Upper lobe of left lung (tissue), 6 donors: ENCODE data around the gene MTCL3.

Source experiments
- ATAC-seq, 2 donors: fragments of 200-7000 bp; cut with Tn5 transposase; one replicate each; pipeline ENCODE4 v1.9.1; 2022; ENCODE audit warnings: mild to moderate bottlenecking in 2 of 2, moderate library complexity in 2 of 2; ENCODE audit not compliant: low FRiP score in 2 of 2
- DNase-seq, 2 donors: peaks; one replicate each; pipeline ENCODE4 v3.0.0-alpha.2; 2019 to 2020
- H3K27ac ChIP-seq, 4 donors: fragments of 200-600 bp; sonication (generic); one replicate each; pipeline ENCODE4 v1.5.1; 2016 to 2019
- H3K27me3 ChIP-seq, 4 donors: fragments of 200-600 bp; sonication (generic); one replicate each; pipeline ENCODE4 v1.5.1; 2017 to 2019
- H3K36me3 ChIP-seq, 4 donors: fragments of 200-600 bp; sonication (generic); one replicate each; pipeline ENCODE4 v1.5.1; 2016 to 2019
- H3K4me1 ChIP-seq, 4 donors: fragments of 200-600 bp; sonication (generic); one replicate each; pipeline ENCODE4 v1.5.1; 2018 to 2019
- H3K4me3 ChIP-seq, 4 donors: fragments of 200-600 bp; sonication (generic); one replicate each; pipeline ENCODE4 v1.5.1; 2017 to 2019; ENCODE audit warnings: mild to moderate bottlenecking in 2 of 4, moderate library complexity in 1 of 4
- H3K9me3 ChIP-seq, 4 donors: fragments of 200-600 bp; sonication (generic); one replicate each; pipeline ENCODE4 v1.5.1; 2018 to 2019
- CTCF ChIP-seq, 6 experiments: fragments of 450-650 bp in 4 of 6; fragments of 200-600 bp in 2 of 6; sonication (generic) in 2 of 6; IDR thresholded peaks; one replicate each; pipeline ENCODE4 v1.5.1; 2016 to 2019; ENCODE audit warnings: antibody characterized with exemption in 6 of 6
- EP300 ChIP-seq, 4 donors: sonication (generic); formaldehyde crosslinking; IDR thresholded peaks; one replicate each; pipeline ENCODE4 v1.5.1; 2017; ENCODE audit warnings: antibody characterized with exemption in 4 of 4, control low read depth in 2 of 4
- POLR2A ChIP-seq, 4 donors: fragments of 450-650 bp; IDR thresholded peaks; one replicate each; pipeline ENCODE4 v1.5.1; 2016 to 2017; ENCODE audit warnings: antibody characterized with exemption in 4 of 4, mild to moderate bottlenecking in 2 of 4
- POLR2AphosphoS5 ChIP-seq, 2 donors: sonication (generic); formaldehyde crosslinking; IDR thresholded peaks; one replicate each; pipeline ENCODE4 v1.5.1; 2017; ENCODE audit warnings: antibody characterized with exemption in 2 of 2
- WGBS, 2 donors: methylation state at CpG; one replicate each; pipeline ENCODE4 v1.1.5; 2017 to 2018; 5-methylcytosine and 5-hydroxymethylcytosine counted together
- donor health status: DM: no; HTN: no; CAD: no; lungs with moderate emphysema.
- donor health status: DM: no; HTN: yes; CAD: no; lungs with severe emphysema.

Gene MTCL3

GRCh38 chr6:127462376-127462775 lies 56.8 kb downstream of the MTCL3 start:
- Histone ChIP-seq H3K9me3 (no peaks in the 10 kb centered on the region), H3K27ac (peak overlapping the region in 2 of 4 donors; percentile 63 to 65), H3K4me3 (no peak overlapping the region), H3K4me1 (peaks cover 6 to 27% (median 12%) of the 10 kb centered on the region in 4 donors), H3K27me3 (no peaks in the 10 kb centered on the region), H3K36me3 (no peaks in the 10 kb centered on the region)
- ATAC-seq: no peak
- TF ChIP-seq CTCF (IDR thresholded peaks at IDR 0.05) (peak in 1 of 6 experiments; percentile 12), EP300 (IDR thresholded peaks at IDR 0.05) (no peak)
- 78 to 83% methylated on average over 2 of the region's 2 CpGs for WGBS, 2 donors
- no peak for DNase-seq

GRCh38 chr6:127460465-127460864 lies 58.7 kb downstream of the MTCL3 start:
- peaks cover 6 to 27% (median 12%) of the 10 kb centered on the region in 4 donors for H3K4me1 ChIP-seq

GRCh38 chr6:127459231-127459641 lies 59.9 kb downstream of the MTCL3 start, which contains the start of gene KIAA0408:
KIAA0408 (minus strand) TSS chr6:127459389; CDS start chr6:127453981, 5,408 bp downstream.
- ATAC-seq: peak; percentile 87 to 91
- H3K4me1 ChIP-seq: peaks cover 0 to 28% (median 12%) of the 10 kb centered on the region in 4 donors
- H3K27me3 ChIP-seq: no peaks in the 10 kb centered on the region
- WGBS, 2 donors: 21 to 28% methylated on average over 4 of the region's 4 CpGs
- H3K27ac ChIP-seq: peak within 1 kb of the TSS; percentile 58 to 71 (median 68)
- H3K4me3 ChIP-seq: peak within 1 kb of the TSS; percentile 7 to 50 (median 40)
- TF ChIP-seq POLR2AphosphoS5 (IDR thresholded peaks at IDR 0.05): peak; percentile 7 to 58
- TF ChIP-seq EP300 (IDR thresholded peaks at IDR 0.05): peak in 1 of 4 donors; percentile 15
- no peak for TF ChIP-seq CTCF (IDR thresholded peaks at IDR 0.05)
- peak in 2 of 4 donors; percentile 56 to 74 for TF ChIP-seq POLR2A (IDR thresholded peaks at IDR 0.05)
- H3K9me3 ChIP-seq: no peaks in the 10 kb centered on the region
- no peaks in the 10 kb centered on the region for H3K36me3 ChIP-seq
- peak in 1 of 2 donors; percentile 84 for DNase-seq

More at GRCh38 chr6:127460465-127460864, 58.7 kb downstream of the MTCL3 start:
- H3K27me3 ChIP-seq: no peaks in the 10 kb centered on the region
- no peaks in the 10 kb centered on the region for H3K9me3 ChIP-seq
- DNase-seq: no peak
- TF ChIP-seq EP300 (IDR thresholded peaks at IDR 0.05): no peak
- TF ChIP-seq CTCF (IDR thresholded peaks at IDR 0.05): no peak
- TF ChIP-seq POLR2A (IDR thresholded peaks at IDR 0.05): no peak
- no peak for TF ChIP-seq POLR2AphosphoS5 (IDR thresholded peaks at IDR 0.05)
- 63 to 67% methylated on average over 1 of the region's 1 CpG for WGBS, 2 donors
- H3K36me3 ChIP-seq: no peaks in the 10 kb centered on the region
- no peak overlapping the region for H3K4me3 ChIP-seq
- ATAC-seq: no peak
- H3K27ac ChIP-seq: no peak overlapping the region

GRCh38 chr6:127458817-127459216 lies 60.3 kb downstream of the MTCL3 start:
- Histone ChIP-seq H3K4me1 (peaks cover 0 to 26% (median 14%) of the 10 kb centered on the region in 4 donors), H3K36me3 (no peaks in the 10 kb centered on the region), H3K9me3 (no peaks in the 10 kb centered on the region), H3K27ac (peak overlapping the region; percentile 58 to 71 (median 68)), H3K27me3 (no peaks in the 10 kb centered on the region), H3K4me3 (peak overlapping the region in 3 of 4 donors; percentile 36 to 50 (median 44))
- TF ChIP-seq POLR2AphosphoS5 (IDR thresholded peaks at IDR 0.05) (no peak), POLR2A (IDR thresholded peaks at IDR 0.05) (no peak), CTCF (IDR thresholded peaks at IDR 0.05) (no peak), EP300 (IDR thresholded peaks at IDR 0.05) (no peak)
- WGBS, 2 donors: 35 to 44% methylated on average over 4 of the region's 4 CpGs
- DNase-seq: peak in 1 of 2 donors; percentile 63
- peak; percentile 82 to 91 for ATAC-seq

GRCh38 chr6:127458222-127458621 lies 60.9 kb downstream of the MTCL3 start:
- TF ChIP-seq POLR2AphosphoS5 (IDR thresholded peaks at IDR 0.05) (no peak), CTCF (IDR thresholded peaks at IDR 0.05) (no peak), EP300 (IDR thresholded peaks at IDR 0.05) (no peak), POLR2A (IDR thresholded peaks at IDR 0.05) (no peak)
- peak overlapping the region; percentile 7 to 50 (median 40) for H3K4me3 ChIP-seq
- 33 to 42% methylated on average over 3 of the region's 3 CpGs for WGBS, 2 donors
- no peaks in the 10 kb centered on the region for H3K27me3 ChIP-seq
- peaks cover 0 to 20% (median 10%) of the 10 kb centered on the region in 4 donors for H3K4me1 ChIP-seq
- no peaks in the 10 kb centered on the region for H3K9me3 ChIP-seq
- ATAC-seq: no peak
- no peaks in the 10 kb centered on the region for H3K36me3 ChIP-seq
- DNase-seq: no peak
- peak overlapping the region; percentile 58 to 71 (median 68) for H3K27ac ChIP-seq
